GM12864 (cell line): ENCODE measurements around the gene WNT3A.

Experiments used
- DNase-seq: peaks from one replicate; pipeline ENCODE4 v3.0.0-alpha.2; 2011; ENCODE audit warnings: low read depth
- H3K4me3 ChIP-seq: 2 replicates; pipeline ENCODE4 v1.5.1; 2011; ENCODE audit warnings: mild to moderate bottlenecking, low read depth, low read length, control low read depth
- TF ChIP-seq, protein P1 (sequence below): IDR thresholded peaks from 2 replicates; pipeline ENCODE4 v1.5.1; 2011; ENCODE audit warnings: low read depth, mild to moderate bottlenecking, moderate library complexity, low read length, control low read depth, inconsistent platforms; ENCODE audit errors: missing control alignments

The WNT3A gene

DNA sequence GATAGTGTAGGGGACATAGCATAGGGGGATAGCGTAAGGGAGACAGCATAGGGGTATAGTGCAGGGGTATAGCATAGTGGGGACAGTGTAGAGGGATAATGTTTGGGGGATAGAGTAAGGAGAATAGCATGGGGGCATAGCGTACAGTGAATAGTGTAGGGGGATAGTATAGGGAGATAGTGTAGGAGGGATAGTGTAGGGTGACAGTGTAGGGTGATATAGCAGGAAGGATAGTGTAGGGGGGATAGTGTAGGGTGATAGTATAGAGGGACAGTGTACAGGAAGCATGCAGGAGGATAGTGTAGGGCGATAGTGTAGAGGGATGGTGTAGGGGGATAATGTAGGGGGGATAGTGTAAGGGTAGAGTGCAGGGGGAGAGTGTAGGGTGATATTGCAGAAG, 64.1 kb downstream of the WNT3A start:
- DNase-seq, result no peak
- no peak overlapping the region for H3K4me3 ChIP-seq
- TF ChIP-seq, protein P1, sequence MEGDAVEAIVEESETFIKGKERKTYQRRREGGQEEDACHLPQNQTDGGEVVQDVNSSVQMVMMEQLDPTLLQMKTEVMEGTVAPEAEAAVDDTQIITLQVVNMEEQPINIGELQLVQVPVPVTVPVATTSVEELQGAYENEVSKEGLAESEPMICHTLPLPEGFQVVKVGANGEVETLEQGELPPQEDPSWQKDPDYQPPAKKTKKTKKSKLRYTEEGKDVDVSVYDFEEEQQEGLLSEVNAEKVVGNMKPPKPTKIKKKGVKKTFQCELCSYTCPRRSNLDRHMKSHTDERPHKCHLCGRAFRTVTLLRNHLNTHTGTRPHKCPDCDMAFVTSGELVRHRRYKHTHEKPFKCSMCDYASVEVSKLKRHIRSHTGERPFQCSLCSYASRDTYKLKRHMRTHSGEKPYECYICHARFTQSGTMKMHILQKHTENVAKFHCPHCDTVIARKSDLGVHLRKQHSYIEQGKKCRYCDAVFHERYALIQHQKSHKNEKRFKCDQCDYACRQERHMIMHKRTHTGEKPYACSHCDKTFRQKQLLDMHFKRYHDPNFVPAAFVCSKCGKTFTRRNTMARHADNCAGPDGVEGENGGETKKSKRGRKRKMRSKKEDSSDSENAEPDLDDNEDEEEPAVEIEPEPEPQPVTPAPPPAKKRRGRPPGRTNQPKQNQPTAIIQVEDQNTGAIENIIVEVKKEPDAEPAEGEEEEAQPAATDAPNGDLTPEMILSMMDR, result no peak

DNA sequence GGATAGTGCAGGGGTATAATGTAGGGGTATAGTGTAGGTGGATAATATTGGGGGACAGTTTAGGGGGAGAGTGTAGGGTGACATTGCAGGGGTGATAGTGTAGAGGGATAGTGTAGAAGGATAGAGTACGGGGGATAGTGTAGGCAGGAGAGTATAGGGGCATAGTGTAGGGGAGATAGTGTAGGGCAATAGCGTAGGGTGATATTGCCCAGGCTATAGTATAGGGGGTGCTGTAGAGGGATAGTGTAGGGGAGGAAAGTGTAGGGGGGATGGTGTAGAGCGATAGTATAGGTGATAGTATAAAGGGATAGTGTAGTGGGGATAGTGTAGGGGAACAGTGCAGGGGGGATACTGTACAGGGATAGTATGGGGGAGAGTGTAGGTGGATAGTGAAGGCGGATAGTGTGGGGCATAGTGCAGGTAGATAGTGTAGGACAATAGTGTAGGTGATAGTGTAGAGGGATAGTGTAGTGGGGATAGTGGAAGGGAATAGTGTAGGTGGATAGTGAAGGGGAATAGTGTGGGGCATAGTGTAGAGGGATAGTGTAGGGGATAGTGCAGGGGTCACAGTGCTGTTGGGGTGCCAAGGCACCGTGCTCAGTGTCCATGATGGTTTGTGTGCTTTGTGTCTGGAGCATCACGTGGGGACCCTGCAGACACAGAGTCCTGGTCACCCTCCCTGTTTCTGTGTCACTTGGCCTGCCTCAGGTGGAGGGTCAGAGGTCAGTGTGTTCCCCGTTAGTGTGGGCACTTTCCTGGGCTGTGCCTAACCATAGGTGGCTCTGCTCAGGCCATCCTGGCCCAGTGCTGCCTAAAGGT, 65.2 kb downstream of the WNT3A start:
- no peak overlapping the region for H3K4me3 ChIP-seq
- no peak for DNase-seq
- TF ChIP-seq, protein P1, result no peak

DNA sequence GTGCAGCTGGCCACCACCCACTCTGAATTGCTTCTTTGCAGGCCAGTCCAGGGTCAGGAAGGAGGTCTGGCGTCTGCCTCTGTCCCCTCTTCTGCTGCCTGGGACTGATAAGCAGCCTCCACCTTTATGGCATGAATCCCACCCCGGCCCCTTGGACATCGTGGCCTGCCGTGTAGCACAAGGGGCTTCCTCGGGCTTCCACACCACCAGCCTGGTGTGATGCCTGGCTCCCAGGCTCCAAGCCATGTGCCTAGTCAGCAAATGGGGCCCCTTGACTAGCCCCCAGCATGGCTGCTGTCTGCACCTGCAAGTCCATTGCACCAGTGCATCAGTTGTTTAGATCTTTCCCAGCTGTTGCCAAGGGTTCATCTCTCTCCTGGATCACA, 65.9 kb downstream of the WNT3A start:
- TF ChIP-seq, protein P1, result no peak
- DNase-seq, result no peak
- H3K4me3 ChIP-seq, result no peak overlapping the region

DNA sequence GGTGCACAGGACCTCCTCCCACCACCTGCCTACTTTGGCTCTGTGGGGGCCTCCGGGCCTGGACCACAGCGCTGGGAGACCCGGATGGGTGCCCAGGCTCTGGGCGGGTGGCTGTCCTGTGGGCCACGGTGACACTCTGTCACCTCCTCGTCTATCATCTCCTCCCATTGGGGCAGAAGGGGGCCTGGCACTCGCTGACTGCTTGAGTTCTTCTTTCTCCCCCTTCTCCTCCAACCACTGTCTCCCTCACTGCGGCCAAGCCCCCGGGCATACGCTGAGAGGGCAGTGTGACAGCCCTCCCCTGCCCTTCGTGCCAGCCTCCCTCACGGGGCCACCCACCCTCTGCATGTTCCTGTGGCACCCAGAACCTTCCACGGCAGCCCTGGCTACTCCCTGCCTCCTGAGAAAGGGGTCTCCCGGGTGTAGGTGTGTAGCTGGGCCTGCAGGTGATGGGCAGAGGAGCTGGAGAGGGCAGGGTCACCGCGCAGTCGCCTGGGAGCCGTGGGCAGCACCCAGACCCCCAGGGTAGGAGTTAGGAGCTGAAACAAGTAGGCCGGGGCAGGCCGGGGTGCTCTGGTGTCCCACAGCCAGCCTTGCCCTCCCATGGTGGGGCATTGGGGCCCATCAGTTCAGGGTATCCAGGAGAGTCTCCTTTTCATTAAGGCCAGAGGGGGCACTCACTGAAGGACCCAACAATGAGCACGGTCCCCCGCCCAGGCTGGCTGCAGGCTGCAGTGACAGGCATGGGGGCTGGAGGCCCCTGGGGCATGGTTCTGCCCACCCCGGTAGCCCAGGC, 66.5 kb downstream of the WNT3A start:
- TF ChIP-seq, protein P1, result no peak
- H3K4me3 ChIP-seq, result no peak overlapping the region
- no peak for DNase-seq

DNA sequence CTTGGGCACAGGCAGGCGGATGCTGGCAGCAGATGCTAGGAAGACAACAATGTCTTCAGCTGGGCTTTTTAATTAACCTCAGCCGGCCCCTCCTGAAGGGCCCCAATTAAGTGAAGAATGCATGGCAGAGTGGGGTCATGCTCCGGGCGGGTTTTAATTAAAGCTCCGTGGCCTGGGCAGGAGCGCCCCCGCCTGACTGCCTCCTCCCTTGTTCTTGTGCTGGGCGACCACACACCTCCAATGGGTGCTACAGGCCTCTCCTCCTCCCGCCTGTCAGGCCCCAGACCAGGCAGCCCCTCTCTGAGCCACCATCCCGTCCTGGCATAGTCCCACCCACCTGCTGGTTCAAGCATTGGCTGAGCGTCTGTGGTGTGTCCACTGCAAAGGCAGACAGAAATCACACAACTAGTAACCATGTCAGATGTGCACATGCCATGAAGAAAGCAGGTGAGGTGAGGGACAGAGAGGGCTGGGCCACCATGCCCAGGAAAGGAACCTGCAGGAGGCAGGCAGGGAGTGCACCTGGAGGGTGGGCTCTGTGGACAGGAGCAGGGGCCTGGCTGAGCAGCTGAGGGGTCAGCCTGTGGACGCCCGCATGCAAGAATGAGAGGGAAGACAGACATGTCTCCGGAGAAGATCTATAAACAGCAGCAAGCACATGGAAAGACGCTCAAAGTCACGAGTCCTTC, 67.2 kb downstream of the WNT3A start:
- TF ChIP-seq, protein P1, result no peak
- DNase-seq, result no peak

DNA sequence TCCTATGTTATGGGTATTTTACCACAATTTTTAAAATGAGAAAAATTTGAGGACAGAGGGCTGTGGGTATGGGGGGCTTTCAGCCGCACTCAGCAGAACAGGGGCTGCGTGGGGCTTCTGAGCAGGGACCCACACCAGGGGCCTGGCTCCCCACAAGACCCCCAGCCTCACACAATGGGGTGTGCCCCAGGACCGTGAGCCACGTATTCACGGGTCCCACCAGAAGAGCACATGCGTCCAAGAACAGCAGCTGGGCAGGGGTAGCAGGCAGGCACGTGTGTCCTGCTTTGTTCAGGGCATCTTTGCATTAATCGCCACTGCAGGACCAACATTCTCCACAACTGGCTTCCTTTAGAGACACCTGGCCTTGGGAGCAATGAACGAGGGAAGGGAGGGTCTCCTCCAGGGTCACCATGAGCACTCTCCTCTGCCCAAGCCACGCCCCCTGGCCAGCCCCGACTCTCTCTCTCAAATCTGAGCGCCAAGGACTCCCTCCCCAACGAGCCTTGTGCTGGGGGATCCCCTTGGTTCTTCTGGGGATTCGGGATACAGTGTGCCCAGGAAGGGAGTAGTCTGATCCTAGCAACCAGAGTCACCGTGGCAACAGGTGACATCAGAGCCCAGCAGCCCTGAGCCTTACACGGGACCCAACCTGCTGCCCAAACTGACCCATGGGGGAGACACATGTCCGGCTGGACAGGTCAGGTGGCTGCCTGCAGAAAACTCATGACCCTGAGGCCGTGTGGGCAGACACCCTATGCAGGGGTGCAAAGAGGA, 68.3 kb downstream of the WNT3A start:
- no peak overlapping the region for H3K4me3 ChIP-seq
- TF ChIP-seq, protein P1, result no peak
- no peak for DNase-seq

More for the DNA sequence above, 67.2 kb downstream of the WNT3A start:
- no peak overlapping the region for H3K4me3 ChIP-seq
